Stimulated activated naive CD8-positive, alpha-beta T cell treated with anti-CD3 and anti-CD28 coated beads, Interleukin-15, Interleukin-2, amounts not matched to agents 100 U/mL and 50 U/mL, for 24 hours (primary cell): Measurements from ENCODE around the gene SYT7.

Experiments used
- ATAC-seq: fragments of 150-1000 bp; cut with Tn5 transposase; one replicate; pipeline ENCODE4 v1.10.0; 2021
- DNase-seq: peaks from one replicate; pipeline ENCODE4 v3.0.0; 2021

SYT7 gene

DNA sequence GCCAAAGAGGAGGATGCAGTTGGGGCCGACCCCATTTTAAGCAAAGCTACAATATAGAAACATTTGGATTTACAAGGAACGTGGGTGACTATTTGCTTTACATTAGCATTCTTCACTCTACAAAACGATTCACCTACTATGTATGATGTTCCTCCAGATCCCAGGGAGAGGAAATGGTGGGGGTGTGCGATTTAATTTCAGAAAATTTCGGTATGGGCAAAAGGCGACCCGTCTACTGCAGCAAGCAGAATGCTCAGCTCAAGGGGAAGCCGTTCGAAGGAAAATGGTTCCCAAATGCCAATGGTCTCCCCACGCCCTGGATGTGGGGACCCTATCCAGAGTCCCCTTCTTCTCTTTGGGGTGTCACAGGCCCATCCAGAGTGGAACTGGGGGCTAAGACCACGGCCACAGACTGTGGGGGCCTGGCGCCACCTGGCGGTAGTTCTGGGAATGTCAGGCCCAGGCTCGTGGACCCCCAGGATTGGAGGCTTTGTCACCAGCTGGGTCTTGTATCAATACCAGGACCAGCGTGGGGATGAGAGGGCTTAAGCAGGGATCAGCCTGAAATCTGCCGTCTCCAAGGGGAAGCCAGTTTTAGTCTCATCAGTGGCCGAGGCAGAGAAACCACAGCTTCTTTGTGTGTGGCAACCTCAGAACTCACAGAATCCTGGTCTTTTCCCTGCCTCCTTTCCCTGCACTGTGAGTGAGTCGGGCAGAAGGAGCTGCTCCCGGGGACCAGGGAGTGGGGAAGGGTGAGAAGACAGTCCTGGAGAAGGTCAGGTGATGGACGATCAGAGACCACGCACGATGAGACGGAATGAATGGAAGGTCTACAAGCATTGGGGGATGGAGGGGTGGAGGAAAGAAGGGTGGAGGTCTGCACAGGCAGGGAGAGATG, 64.0 kb downstream of the SYT7 start:
- DNase-seq = peak; percentile 77
- ATAC-seq = peak; percentile 53

DNA sequence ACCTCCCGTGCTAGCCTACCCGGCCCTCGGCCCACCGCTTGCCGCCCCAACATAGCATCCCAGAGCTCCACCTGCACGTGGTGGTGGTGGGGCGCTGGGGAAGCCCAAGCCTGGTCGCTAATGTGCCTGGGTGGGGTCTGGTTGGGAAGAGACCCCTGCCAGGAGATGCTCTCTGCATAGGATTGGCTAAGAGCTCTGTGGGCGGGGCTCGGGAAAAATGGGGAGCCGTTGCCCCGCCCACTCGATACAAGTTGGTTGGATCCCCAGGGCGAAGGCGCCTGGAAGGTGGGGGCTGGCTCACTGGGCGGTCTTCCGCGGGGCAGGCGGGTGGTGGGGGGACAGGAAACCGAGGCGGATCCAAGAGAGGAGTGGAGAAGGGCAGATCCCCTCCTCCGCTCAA, 64.7 kb downstream of the SYT7 start:
- DNase-seq (peak; percentile 17), ATAC-seq (no peak)

DNA sequence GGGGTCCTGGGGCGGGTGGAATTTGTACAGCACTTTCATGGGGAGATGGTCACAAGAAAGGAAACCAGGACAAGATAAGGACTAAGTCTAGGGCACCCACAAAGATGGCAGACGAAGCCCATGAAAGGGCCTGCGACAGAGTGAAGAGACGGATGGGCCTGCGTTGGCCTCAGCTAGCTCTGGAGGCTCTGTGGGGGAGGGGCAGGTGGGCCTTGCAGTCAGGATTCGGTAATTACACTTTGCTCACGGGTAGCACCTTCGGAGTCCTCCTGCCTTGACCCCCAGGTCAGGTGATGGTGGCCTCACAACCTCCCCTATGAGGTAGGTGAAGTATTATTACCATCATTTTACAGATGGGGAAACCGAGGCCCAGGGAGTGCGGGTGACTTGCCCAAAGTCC, 65.2 kb downstream of the SYT7 start:
- DNase-seq (no peak), ATAC-seq (no peak)

DNA sequence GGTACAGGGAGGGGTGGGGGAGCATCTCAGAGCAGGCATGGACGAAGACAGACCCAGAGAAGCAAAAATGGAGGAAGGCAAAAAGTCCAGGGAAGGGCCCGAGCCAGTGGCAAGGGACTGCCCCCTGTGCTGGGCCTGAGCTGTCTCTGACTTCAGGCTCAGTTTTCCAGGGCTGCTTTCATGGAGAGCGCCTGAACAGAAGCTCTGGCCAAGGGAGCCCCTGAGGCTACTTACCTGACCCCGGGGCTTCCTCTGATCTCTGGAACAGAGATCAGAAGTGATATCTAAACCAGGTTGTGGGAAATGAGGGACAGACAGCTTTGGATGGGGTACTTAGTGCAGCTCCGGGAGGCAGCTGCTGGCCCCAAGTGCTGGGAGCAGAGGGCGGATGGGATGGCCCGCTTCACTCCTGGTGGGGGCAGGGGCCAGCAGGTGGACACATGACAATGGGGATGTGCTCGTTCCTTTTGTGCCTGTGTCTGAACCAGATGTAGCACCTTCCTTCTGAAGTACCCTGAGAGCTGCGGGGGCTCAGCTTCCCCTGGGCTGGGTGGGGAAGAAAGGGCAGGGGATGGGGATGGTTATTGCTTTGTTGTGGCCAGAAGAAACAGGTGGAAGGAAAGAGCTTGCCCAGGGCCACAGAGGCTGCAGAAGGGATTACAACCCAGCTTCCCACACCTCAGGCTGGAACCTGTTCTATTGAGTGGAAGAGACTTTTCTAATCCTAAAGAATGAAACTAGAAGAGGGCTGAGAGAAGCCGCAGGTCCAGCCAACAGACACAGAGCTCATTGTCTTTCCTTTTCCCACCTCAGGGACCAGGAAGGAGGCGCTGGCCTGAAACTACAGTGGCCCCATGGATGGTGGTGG, 66.6 kb downstream of the SYT7 start:
- DNase-seq (no peak), ATAC-seq (no peak)

DNA sequence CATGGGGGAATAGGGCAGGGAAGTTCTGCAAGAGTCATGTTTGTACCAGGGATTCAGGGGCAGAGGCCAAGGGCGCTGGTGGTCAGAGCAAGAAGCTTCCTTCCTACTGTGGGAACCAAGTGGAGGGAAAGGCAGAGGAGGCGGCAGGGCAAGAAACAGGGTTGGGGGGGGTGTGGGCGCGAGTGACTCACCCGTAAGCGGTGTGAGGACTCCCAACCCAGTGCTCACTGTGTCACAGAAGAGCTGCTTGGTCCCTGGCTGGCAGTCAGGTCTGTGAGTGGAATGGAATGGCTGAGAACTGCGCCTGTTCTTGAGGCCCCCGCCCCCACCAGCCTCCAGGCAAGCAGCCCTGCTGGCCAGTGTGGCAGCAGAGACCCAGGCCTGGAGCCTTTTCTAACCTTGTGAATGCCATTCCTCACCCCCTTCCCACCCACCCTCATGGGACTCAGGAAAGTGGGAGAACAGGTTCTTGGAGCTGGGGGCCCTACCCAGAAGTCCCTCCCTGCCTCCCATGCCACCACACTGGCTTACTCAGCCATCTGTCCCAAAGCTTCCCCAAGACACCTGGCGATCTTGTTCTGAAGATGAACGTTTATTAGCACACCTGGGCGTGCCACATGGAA, 67.6 kb downstream of the SYT7 start:
- ATAC-seq = no peak
- DNase-seq = no peak

DNA sequence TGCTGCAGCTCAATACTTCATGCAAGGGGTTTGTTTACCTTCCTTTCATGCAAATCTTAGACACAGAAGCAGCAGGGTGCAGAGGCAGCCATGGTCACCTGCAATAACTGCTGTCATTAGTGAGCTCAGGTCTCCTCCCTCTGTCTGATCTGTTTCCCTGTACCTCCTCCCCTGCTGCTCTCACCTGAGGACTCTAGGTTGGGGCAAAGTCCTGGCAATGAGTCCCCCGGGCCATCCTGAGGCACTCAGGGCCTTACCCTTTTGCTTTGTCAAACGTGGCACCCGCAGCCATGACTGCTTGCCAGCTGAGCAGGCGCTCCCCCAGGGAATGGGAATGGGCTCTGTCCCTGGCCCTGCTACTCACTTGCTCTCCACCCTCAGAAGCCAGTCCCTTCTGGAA, 68.4 kb downstream of the SYT7 start:
- DNase-seq (no peak), ATAC-seq (no peak)

DNA sequence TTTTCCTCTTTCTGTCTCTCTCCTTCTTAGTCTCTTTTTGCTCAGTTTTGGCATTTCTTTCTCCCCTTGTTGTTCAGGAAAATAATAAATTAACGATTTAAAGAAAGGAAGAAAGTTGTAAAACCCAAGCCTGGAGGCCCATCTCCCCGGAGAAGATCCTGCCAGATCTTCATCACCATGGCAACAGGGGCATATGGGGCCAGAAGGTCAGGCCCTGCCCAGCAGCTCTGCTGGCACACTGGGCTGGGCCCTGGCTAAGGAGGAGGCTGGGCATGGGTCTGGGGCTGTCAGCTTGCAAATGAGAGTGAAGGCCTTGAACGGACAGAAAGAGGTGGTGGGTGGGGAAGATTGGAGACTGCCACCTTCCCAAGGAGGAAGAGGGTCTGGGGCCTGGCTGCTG, 69.5 kb downstream of the SYT7 start:
- ATAC-seq = no peak
- no peak for DNase-seq

DNA sequence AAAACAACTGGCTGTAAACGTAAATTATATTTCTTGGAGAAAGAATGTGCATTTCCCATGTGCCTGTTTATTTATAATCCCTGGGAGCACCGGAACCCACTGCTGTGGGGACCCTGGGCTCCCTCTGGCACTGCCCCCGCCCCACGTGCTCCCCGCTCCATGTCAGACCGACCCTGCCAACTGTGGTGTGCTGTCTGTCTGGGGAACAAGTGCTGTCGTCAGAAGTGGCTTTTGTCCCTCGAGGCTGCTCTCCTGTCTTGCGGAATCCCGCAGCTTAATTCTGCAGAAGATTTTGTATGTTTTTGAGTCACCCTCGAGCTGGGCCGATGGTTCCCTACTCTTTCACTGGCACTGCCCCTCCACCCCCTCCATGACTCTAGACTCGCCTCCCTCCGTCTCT, 69.9 kb downstream of the SYT7 start:
- no peak for ATAC-seq
- DNase-seq = no peak

DNA sequence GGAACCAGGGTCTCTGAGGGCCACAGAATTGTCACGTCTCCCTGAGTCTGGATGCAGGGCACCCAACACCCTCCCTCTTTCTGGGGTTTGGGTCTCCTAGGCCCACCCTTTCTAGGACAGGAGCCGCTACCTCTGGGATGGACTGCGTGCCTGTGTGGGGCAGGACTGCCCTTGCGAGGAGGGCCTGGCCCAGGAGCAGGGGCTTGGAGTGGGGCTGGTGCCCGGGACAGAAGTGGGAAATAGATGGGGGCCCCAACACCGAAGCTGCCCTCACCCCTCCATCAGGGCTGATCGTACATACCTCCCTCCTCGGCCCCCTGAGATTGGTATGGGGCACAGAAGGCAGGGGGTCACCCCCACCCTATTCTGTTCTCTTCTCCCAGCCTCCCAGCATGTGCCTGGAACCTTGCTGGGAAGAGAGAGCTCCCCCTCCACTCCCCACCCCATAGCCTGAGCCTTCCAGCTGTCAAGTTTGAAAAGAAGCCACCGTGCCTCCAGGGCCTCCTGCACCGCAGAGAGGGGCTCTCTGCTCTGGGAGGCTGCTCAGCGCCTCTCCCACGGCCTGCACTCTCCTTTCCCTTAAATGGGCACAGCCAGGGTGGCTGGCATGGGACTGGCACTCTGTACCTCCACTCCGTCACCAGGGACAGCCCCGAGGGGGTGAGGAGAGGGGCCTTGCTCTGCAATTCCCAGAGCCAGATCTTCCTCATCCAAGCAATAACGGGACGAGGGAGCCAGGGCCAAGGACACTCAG, 70.5 kb downstream of the SYT7 start:
- no peak for DNase-seq
- no peak for ATAC-seq

DNA sequence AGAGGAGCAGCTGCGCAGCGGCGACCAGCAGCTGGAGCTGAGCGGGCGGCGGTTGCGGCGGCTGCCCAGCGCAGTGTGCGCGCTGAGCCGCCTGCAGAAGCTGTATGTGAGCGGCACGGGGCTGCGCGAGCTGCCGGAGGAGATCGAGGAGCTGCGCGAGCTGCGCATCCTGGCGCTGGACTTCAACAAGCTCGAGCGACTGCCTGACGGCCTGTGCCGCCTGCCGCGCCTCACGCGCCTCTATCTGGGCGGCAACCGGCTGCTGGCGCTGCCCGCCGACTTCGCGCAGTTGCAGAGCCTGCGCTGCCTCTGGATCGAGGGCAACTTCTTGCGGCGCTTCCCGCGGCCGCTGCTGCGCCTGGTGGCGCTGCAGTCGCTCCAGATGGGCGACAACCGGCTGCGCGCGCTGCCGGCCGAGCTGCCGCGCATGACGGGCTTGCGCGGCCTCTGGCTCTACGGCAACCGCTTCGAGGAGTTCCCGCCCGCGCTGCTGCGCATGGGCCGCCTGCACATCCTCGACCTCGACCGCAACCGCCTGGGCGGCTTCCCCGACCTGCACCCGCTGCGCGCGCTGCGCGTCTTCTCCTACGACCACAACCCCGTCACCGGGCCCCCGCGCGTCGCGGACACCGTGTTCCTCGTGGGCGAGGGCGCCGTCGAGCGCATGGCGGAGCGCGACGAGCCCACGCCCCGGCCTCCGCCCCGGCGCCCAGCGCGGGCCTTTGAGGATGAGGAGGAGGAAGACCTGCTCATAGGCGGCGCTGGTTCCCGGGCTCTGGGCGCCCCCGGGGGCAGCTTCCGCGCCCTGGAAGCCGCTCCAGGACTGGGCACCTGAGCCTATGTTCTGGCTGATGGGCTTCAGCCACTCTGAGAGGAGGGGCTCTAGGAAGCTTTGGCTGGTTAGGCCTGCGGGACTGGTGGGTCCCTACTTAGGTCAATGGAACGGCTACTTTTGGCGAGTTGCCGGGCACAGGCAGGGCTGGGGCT, 71.5 kb downstream of the SYT7 start:
- DNase-seq (peak; percentile 74), ATAC-seq (peak; percentile 88)

DNA sequence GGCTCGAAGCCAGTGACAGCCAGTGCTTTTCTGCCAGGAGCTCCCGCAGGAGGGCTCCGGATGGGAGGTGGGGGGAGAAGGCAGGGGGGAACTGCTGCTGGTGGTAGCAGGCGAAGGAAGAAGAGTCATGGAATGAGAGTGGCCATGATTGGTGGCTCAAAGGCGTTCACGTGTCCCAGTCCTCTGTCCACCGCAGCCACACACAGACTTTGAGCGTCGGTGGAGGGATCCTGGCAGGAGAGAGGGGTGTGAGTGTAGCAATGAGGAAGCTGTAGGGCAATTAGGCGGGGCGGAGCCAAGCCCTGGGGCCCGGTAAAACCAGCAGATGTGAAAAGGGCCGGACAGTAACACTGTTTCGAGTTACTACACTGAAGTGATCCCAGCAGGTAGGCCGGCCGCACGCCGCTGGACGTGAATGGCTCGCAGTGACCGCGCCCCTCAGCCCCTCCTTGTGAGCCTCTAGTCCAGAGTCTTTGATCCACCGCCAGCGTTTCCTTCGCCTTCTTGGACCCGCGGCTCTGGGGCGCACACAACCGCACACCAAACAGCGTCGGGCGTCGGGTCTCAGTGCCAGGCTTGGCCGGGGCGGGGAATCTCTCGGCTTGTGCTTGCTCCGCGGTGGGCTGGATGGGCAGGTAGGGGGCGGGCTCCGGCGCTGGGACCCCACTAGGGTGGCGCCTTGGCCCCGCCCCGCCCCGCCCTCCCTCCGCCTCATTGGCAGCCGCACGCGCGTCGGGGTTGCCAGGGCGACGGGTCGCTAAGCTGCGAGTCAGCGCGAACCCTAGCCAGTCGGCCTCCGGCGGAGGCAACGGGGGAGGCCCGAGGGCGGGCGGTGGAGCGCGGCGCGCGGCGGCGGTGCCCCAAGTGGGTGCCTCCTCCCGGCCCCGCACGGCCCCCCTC, 72.7 kb downstream of the SYT7 start, which contains the start of gene LRRC10B:
Gene LRRC10B, plus strand, starts transcription at position 788 of the 900 bp plus-strand sequence. CDS start 250 bp downstream, outside the sequence.
- peak; percentile 64 for DNase-seq

DNA sequence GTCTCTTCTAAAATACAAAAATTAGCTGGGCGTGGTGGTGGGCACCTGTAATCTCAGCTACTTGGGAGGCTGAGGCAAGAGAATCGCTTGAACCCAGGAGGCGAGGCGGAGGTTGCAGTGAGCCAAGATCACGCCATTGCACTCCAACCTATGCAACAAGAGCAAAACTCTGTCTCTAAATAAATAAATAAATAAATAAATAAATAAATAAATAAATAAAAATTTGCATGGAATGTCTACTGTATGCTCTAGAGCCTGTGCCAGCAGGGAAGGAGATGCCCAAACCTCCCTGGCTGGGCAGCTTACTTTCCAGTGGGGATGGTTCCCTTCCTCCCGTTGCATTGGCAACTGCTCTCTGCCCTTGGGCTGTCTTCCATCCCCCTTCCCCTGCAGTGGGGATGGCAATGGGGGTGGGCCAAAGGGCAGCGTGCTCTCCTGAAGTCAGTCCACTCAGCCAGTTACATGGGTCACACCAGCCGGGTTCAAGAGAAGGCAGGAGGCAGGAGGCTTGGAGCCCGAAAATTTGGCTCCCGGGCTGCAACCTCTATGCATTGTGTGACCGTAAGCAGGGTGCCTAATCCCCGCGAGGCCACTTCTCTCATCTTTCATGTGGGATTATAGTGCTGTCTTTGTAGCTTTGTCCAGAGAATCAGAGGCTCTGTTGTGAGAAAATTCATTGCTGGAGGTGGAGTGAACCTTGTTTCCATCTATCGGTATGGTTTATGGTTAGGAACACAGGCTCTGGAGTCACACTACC, 73.7 kb downstream of the SYT7 start:
- ATAC-seq (no peak), DNase-seq (no peak)

More for the DNA sequence above, 72.7 kb downstream of the SYT7 start, which contains the start of gene LRRC10B:
- peak; percentile 49 for ATAC-seq

DNA sequence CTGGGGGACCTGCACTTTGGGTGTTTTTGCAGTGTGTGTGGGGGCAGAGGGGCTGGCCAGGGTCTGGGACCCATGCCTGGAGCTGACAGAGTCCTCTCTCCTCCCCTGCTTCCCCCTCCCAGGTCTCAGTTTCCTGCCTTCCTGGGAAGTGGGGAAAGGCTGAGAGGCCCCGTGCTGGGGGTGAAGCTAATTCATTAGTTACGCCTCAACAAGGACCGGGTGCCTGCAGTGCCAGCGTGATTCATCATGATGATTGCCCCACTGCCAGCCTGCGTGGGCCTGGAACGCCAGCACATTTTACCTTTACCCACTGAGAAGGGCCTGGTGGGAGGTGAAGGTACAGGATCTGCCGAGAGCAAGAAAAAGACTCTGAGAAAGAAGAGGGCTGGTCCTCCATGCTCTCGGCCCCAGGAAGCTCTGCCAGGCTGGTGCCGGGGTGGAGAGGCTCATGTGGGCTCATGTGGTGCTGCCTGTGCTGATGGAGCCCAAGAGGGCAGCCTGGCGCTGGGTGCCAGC, 75.2 kb downstream of the SYT7 start:
- no peak for DNase-seq
- no peak for ATAC-seq

DNA sequence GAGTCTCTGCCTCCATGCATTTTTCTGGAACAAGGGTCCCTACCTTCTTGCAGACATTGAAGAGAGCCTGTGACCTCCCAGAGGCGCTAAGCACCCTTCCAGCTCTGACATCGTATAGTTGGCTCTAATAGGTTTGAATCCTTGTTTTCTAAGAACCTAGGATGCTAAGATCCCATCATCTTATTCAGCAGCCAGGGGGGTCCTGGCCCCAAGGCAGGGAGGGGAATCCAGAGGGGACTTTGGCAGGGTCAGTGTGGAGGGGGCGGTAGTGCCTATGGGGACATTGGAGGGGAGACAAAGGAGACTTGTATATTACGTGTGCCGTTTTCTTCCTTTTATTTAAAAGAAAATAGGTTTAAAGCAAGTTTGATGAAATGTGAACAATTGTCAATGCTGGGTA, 75.8 kb downstream of the SYT7 start:
- ATAC-seq (no peak), DNase-seq (no peak)

DNA sequence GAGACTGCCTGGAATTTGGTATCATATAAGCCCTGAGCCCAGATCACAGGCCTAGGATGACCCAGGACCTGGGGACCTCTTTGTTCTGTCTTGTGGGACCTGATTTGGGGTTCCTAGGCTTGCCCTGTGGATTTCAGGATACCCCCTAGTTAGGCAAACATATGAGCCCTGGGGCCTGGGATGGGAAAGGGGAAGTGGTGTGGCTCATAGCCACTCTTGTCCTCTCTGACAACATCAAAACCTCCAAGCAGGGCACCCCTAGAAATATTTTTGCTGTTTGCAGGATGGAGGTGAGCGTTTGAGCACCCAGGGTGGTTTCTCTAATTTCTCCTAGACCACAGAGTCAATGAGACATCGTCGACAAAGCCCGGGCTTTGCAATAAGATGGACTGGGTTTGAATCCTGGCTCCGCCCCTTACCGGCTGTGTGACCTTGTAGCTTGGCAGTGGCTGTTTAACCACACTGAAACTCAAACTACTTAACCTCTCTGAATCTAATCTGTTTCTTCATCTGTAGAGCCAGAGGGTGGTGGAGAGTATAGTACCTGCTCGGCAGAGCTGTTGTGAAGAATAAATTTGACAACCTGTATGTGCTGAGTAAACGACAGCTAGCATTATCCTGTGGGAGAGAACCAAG, 77.6 kb downstream of the SYT7 start:
- ATAC-seq = no peak

DNA sequence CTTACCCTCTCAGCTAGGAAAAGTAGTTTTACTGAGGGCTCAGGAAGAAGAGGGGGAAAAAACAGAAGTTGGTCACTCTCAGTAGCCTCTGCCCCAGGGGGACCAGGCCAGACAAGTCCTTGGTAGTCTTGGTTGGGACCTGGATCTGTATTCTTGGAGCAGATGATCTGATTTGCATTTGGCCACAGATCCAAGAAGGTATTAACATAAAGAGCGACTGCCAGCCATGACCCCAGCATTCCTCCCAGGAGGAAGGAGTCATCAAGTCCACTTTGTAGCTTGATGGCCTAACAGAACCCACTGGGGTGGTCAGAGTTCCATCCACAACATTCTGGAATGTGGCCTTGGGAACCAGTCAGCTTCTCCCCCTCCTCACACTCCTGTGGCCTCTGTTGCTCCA, 78.4 kb downstream of the SYT7 start:
- DNase-seq (no peak), ATAC-seq (no peak)

More for the DNA sequence above, 77.6 kb downstream of the SYT7 start:
- no peak for DNase-seq

DNA sequence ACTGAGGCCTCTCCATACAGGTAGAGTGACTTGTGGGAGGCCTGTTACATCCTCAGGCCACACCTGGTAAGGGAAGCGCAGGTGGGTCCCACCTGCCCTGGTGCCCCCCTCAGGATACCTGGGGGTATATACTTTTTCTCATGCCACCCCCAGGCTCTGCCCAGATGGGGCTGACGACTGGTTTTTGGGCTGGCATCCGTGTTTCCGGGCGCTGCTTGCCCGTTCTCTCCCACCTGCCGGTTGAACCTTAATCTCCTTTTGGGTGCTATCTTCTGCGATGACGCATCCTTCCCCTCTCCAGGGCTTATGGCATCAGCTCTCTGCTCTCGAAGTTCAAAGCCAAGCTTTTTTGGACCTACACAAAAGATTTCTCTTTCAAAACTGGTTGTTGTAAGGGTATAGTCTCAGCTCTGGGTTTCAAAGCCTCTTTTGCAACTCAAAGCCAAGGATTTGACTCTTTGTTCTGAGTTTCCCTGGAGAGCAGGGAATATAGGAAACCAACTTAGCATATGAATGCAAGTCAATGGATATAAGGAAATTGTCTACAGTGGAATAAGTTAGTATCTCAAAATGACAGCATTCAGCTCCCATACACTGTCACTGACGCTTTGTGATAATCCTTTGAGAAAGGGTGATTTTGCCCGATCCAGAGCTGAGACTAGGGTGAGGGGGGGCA, 80.9 kb downstream of the SYT7 start:
- no peak for DNase-seq
- no peak for ATAC-seq
